MCF 10A (cell line): Measurements from ENCODE around the gene RNF213. TPM values are rescaled to one million over a fixed set of nuclear protein-coding genes. Genes with fewer than 3 reads are reported as not detected.

Experiments
- BruUV-seq: library from RNA; stranded (reverse); fragments of 400-500 nt; replicated peaks from 2 replicates; lab custom pipeline; 2021; lab: Mats Ljungman, UMichigan
- CTCF ChIA-PET: fragments of 300-600 bp; sonication (Branson Sonifier 250); formaldehyde crosslinking; extraction: SDS; loops from one replicate; lab custom pipeline; 2021; ENCODE audit warnings: antibody characterized with exemption, inconsistent platforms; lab: Yijun Ruan, JAX
- POLR2A ChIA-PET: fragments of 300-600, 350-650 bp; sonication (Branson Sonifier 250); formaldehyde crosslinking; extraction: SDS; loops from one replicate; lab custom pipeline; 2020; ENCODE audit warnings: antibody characterized with exemption, inconsistent platforms; lab: Yijun Ruan, JAX
- DNase-seq: peaks from one replicate; pipeline ENCODE4 v3.0.0-alpha.2; 2018; ENCODE audit not compliant: unreplicated experiment
- H3K27ac Mint-ChIP-seq: one replicate; pipeline ENCODE4 v1.8.0; 2022; ENCODE audit warnings: mild to moderate bottlenecking, low read depth, mixed read lengths; ENCODE audit not compliant: unreplicated experiment
- H3K27me3 Mint-ChIP-seq: one replicate; pipeline ENCODE4 v1.8.0; 2022; ENCODE audit warnings: mixed read lengths; ENCODE audit not compliant: insufficient read depth, unreplicated experiment
- H3K36me3 Mint-ChIP-seq: one replicate; pipeline ENCODE4 v1.8.0; 2022; ENCODE audit warnings: mild to moderate bottlenecking, moderate library complexity, mixed read lengths; ENCODE audit not compliant: insufficient read depth, unreplicated experiment
- H3K4me1 Mint-ChIP-seq: one replicate; pipeline ENCODE4 v1.8.0; 2022; ENCODE audit warnings: mixed read lengths; ENCODE audit not compliant: insufficient read depth, unreplicated experiment
- H3K4me3 Mint-ChIP-seq: one replicate; pipeline ENCODE4 v1.8.0; 2022; ENCODE audit warnings: mild to moderate bottlenecking, moderate library complexity, mixed read lengths; ENCODE audit not compliant: unreplicated experiment
- H3K9me3 Mint-ChIP-seq: one replicate; pipeline ENCODE4 v1.8.0; 2022; ENCODE audit warnings: mixed read lengths; ENCODE audit not compliant: unreplicated experiment
- intact Hi-C: fragments of 100-400 bp; cut with micrococcal nuclease; formaldehyde crosslinking; loops from 2 replicates; pipeline ENCODE4 v1.14.1; 2022
- total RNA-seq: library from RNA; stranded (reverse); gene quantifications from 2 replicates; pipeline ENCODE4 v1.2.3, GENCODE V29; 2022
- TF ChIP-seq, protein P1 (sequence below): fragments of 200-600 bp; IDR thresholded peaks from one replicate; pipeline ENCODE4 v1.8.0; 2022; ENCODE audit warnings: antibody characterized with exemption, mild to moderate bottlenecking; ENCODE audit not compliant: unreplicated experiment

Gene RNF213
- total RNA-seq, 1 experiment from 2014 or later: 50.5 TPM

GRCh38 chr17:80414803-80415625 is 154.4 kb downstream of the RNF213 start, which contains the start of gene ENDOV:
Gene ENDOV (plus strand): TSS chr17:80415167. CDS start chr17:80415195, 28 bp downstream.
- Mint-ChIP-seq H3K36me3 (peaks cover 14% of the 10 kb centered on the region), H3K9me3 (no peaks in the 10 kb centered on the region), H3K27me3 (no peaks in the 10 kb centered on the region), H3K4me3 (peak within 1 kb of the TSS; percentile 72), H3K4me1 (peaks cover 30% of the 10 kb centered on the region), H3K27ac (peak within 1 kb of the TSS; percentile 96)
- ChIA-PET POLR2A (interaction anchor here (0.6 to 2.6 kb wide), 17 partner anchors 9 to 635 kb away, joined by 3 to 17 read pairs (median 4); partner anchors contain the start of gene RPTOR), CTCF (interaction anchor here (0.6 to 1.2 kb wide), 3 partner anchors 12 to 681 kb away, joined by 3 to 4 read pairs (median 3); no protein-coding TSS in a partner anchor)
- TF ChIP-seq, protein P1, sequence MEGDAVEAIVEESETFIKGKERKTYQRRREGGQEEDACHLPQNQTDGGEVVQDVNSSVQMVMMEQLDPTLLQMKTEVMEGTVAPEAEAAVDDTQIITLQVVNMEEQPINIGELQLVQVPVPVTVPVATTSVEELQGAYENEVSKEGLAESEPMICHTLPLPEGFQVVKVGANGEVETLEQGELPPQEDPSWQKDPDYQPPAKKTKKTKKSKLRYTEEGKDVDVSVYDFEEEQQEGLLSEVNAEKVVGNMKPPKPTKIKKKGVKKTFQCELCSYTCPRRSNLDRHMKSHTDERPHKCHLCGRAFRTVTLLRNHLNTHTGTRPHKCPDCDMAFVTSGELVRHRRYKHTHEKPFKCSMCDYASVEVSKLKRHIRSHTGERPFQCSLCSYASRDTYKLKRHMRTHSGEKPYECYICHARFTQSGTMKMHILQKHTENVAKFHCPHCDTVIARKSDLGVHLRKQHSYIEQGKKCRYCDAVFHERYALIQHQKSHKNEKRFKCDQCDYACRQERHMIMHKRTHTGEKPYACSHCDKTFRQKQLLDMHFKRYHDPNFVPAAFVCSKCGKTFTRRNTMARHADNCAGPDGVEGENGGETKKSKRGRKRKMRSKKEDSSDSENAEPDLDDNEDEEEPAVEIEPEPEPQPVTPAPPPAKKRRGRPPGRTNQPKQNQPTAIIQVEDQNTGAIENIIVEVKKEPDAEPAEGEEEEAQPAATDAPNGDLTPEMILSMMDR: no peak
- TSS peak; percentile 55 for BruUV-seq
- intact Hi-C loops: loop anchor here (10.0 kb wide), 1 partner anchor 310 kb away; the partner anchor contains the start of gene GAA
- peak; percentile 92 for DNase-seq

DNA sequence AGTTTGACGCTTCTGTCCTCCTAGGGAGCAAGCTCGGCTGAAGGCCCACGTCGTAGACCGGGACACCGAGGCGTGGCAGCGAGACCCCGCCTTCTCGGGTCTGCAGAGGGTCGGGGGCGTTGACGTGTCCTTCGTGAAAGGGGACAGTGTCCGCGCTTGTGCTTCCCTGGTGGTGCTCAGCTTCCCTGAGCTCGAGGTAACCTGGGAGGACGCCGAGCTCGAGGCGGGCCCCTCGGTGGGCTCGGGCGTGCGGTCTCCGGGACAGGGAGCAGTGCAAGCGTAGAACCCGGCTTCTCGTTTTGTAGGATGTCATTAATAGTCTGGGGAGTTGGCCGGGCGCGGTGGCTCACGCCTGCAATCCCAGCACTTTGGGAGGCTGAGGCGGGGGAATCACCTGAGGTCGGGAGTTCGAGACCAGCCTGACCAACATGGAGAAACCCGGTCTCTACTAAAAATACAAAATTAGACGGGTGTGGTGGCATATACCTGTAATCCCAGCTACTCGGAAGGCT is 155.0 kb downstream of the RNF213 start:
- Mint-ChIP-seq H3K9me3 (no peaks in the 10 kb centered on the region), H3K4me1 (peaks cover 30% of the 10 kb centered on the region), H3K4me3 (peak overlapping the region; percentile 72), H3K36me3 (peaks cover 14% of the 10 kb centered on the region), H3K27ac (peak overlapping the region; percentile 96), H3K27me3 (no peaks in the 10 kb centered on the region)
- TF ChIP-seq, protein P1: no peak
- ChIA-PET POLR2A (interaction anchor here (0.6 to 2.6 kb wide), 10 partner anchors 9 to 635 kb away, joined by 3 to 17 read pairs (median 5); partner anchors contain the start of gene RPTOR), CTCF (interaction anchor here (0.7 to 1.2 kb wide), 3 partner anchors 11 to 628 kb away, joined by 3 to 4 read pairs (median 3); no protein-coding TSS in a partner anchor)
- no TSS peak for BruUV-seq
- intact Hi-C loops: loop anchor here (10.0 kb wide), 1 partner anchor 311 kb away; the partner anchor contains the start of gene GAA
- no peak for DNase-seq

GRCh38 chr17:80416260-80416939 is 155.7 kb downstream of the RNF213 start:
- no TSS peak for BruUV-seq
- H3K27me3 Mint-ChIP-seq: no peaks in the 10 kb centered on the region

More at GRCh38 chr17:80416260-80416939, 155.7 kb downstream of the RNF213 start:
- POLR2A ChIA-PET: interaction anchor here (1.3 to 2.6 kb wide), 7 partner anchors 8 to 476 kb away, joined by 3 to 17 read pairs (median 7); partner anchors contain the start of gene RPTOR
- peak overlapping the region; percentile 78 for H3K27ac Mint-ChIP-seq
- TF ChIP-seq, protein P1: no peak
- H3K36me3 Mint-ChIP-seq: peaks cover 14% of the 10 kb centered on the region
- CTCF ChIA-PET: interaction anchor here (0.7 to 1.2 kb wide), 3 partner anchors 11 to 627 kb away, joined by 3 to 4 read pairs (median 3); no protein-coding TSS in a partner anchor
- H3K9me3 Mint-ChIP-seq: no peaks in the 10 kb centered on the region
- intact Hi-C loops: loop anchor here (10.0 kb wide), 1 partner anchor 312 kb away; the partner anchor contains the start of gene GAA
- peak overlapping the region; percentile 72 for H3K4me3 Mint-ChIP-seq
- no peak for DNase-seq
- peaks cover 30% of the 10 kb centered on the region for H3K4me1 Mint-ChIP-seq
